BLaER1 treated with 17β-estradiol and CSF1 and Interleukin-3, amounts not matched to agents 10 nM and 100 nM (cell line): ENCODE results near the gene OXA1L.
A peak's percentile ranks its signal among the peaks of the same experiment; 100 is the strongest.

Experiments
- H3K27ac ChIP-seq, 11 experiments: shearing (Covaris generic); formaldehyde crosslinking; 2 replicates each; pipeline ENCODE4 v1.8.1; 2022
- H3K27me3 ChIP-seq, 11 experiments: shearing (Covaris generic); formaldehyde crosslinking; 2 replicates each; pipeline ENCODE4 v1.8.1; 2022
- H3K36me3 ChIP-seq, 11 experiments: shearing (Covaris generic); formaldehyde crosslinking; 2 replicates each; pipeline ENCODE4 v1.8.1; 2022
- H3K4me1 ChIP-seq, 10 experiments: shearing (Covaris generic); formaldehyde crosslinking; 2 replicates each; pipeline ENCODE4 v1.8.1; 2022
- H3K4me2 ChIP-seq, 11 experiments: shearing (Covaris generic); formaldehyde crosslinking; 2 replicates each; pipeline ENCODE4 v1.8.1; 2022
- H3K4me3 ChIP-seq, 10 experiments: shearing (Covaris generic); formaldehyde crosslinking; 2 replicates each; pipeline ENCODE4 v1.8.1; 2022
- H3K9ac ChIP-seq, 11 experiments: shearing (Covaris generic); formaldehyde crosslinking; 2 replicates each; pipeline ENCODE4 v1.8.1; 2022
- H3K9me3 ChIP-seq, 11 experiments: shearing (Covaris generic); formaldehyde crosslinking; replicated peaks in 1 of 11; 2 replicates each; pipeline ENCODE4 v1.8.1; 2022
- H4K20me1 ChIP-seq, 11 experiments: shearing (Covaris generic); formaldehyde crosslinking; 2 replicates each; pipeline ENCODE4 v1.8.1; 2022
- Cebpa-rat ChIP-seq, 11 experiments: shearing (Covaris generic); IDR thresholded peaks; 2 replicates each; pipeline ENCODE4 v1.8.1; 2022

OXA1L gene

DNA sequence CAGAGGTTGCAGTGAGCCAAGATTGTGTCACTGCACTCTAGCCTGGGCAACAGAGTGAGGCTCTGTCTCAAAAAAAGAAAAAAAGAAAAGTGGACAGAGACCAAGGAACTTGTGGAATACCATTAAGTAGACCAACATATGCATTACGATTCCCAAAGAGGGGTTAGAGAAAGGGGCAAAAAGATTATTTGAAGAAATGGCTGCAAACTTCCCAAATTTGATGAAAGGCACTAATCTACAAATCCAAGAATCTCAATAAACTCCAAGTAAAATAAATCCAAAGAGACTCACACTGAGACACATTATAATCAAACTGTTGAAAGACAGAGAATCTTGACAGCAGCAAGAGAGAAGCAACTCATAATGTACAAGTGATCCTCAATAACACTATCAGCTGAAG, 4.8 kb upstream of the OXA1L start:
- Histone ChIP-seq H3K27ac (no peak overlapping the region), H3K4me3 (no peak overlapping the region)
- TF ChIP-seq Cebpa-rat (IDR thresholded peaks at IDR 0.05) = no peak

DNA sequence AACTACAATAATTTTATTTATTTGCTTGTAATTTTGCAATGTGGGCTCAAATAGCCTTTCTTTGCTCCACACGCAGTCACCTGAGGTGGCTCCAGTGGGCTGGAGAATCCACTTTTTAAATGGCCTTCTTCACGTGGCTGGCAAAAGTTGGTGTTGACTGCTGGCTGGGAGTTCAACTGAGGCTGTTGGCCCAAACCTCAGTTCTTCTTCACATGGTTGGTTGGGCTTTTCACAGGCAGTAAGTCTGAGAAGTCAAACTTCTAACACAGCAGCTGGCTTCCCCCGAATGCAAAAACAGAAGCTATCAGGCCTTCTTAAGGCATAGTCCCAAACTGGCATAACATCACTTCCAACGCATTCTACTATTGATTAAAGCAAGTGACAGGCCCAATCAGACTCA, 2.1 kb upstream of the OXA1L start:
- Histone ChIP-seq H3K4me1 (peaks cover 22 to 32% (median 26%) of the 10 kb centered on the region in 10 experiments), H3K36me3 (peaks cover 15 to 22% (median 17%) of the 10 kb centered on the region in 11 experiments; a peak in 21 of 22 replicates), H3K27me3 (no peaks in the 10 kb centered on the region), H3K4me2 (no peak overlapping the region), H3K9ac (no peak overlapping the region), H3K27ac (no peak overlapping the region), H3K4me3 (no peak overlapping the region), H4K20me1 (peaks cover 0 to 16% (median 10%) of the 10 kb centered on the region in 11 experiments; a peak in 8 of 22 replicates), H3K9me3 (peaks cover 12 to 27% (median 23%) of the 10 kb centered on the region in 11 experiments)
- TF ChIP-seq Cebpa-rat (IDR thresholded peaks at IDR 0.05) = no peak

More for the DNA sequence above, 4.8 kb upstream of the OXA1L start:
- Histone ChIP-seq H3K4me2 (no peak overlapping the region), H4K20me1 (no peaks in the 10 kb centered on the region), H3K4me1 (peaks cover 5 to 12% (median 8%) of the 10 kb centered on the region in 10 experiments; a peak in 15 of 20 replicates), H3K27me3 (no peaks in the 10 kb centered on the region), H3K9me3 (peaks cover 12 to 27% (median 23%) of the 10 kb centered on the region in 11 experiments), H3K36me3 (peaks cover 0 to 6% (median 0%) of the 10 kb centered on the region in 11 experiments; a peak in 3 of 22 replicates), H3K9ac (no peak overlapping the region)

DNA sequence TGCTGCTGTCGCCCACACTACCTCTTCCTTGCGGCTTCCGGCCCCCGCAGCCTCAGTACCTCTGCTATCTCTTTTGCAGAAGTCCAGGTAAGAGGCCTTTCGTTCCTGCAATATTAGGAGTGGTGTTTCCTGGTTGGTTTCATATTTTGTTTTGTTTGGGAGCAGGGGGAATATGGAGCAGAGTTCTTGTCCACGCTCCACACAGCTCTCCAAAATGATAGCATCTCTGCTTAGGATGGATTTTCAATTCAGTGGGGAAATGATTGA, 768 bp downstream of the OXA1L start:
- H3K4me3 ChIP-seq = peak overlapping the region; percentile 84 to 98 (median 92)
- no peak for TF ChIP-seq Cebpa-rat (IDR thresholded peaks at IDR 0.05)

DNA sequence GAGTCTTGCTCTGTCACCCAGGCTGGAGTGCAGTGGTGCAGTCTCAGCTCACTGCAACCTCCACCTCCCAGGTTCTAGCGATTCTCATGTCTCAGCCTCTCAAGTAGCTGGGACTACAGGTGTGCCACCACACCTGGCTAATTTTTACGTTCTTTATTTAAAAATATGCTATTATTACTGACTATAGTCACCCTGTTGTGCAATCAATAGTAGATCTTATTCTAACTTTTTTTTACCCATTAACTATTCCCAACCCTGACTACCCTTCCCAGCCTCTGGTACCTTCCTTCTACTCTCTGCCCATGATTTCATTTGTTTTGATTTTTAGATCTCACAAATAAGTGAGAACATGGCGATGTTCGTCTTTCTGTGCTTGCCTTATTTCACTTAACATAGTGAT, 2.5 kb downstream of the OXA1L start:
- H3K27me3 ChIP-seq = no peaks in the 10 kb centered on the region
- peaks cover 58 to 63% (median 62%) of the 10 kb centered on the region in 11 experiments for H3K36me3 ChIP-seq
- peak overlapping the region in 2 of 11 experiments; percentile 8 to 50; a peak in 1 of 22 replicates for H3K9ac ChIP-seq
- H3K9me3 ChIP-seq = no peaks in the 10 kb centered on the region
- H3K4me2 ChIP-seq = peak overlapping the region in 5 of 11 experiments; percentile 87 to 99 (median 94); a peak in 6 of 22 replicates
- H3K27ac ChIP-seq = peak overlapping the region in 1 of 11 experiments; percentile 13; a peak in 1 of 22 replicates
- peaks cover 22 to 54% (median 26%) of the 10 kb centered on the region in 10 experiments for H3K4me1 ChIP-seq
- H4K20me1 ChIP-seq = peaks cover 0 to 38% (median 15%) of the 10 kb centered on the region in 11 experiments; a peak in 9 of 22 replicates
- H3K4me3 ChIP-seq = no peak overlapping the region
- TF ChIP-seq Cebpa-rat (IDR thresholded peaks at IDR 0.05) = peak in 2 of 11 experiments; percentile 29 to 31; a peak in 2 of 22 replicates

More for the DNA sequence above, 768 bp downstream of the OXA1L start:
- H4K20me1 ChIP-seq = peaks cover 0 to 24% (median 11%) of the 10 kb centered on the region in 11 experiments; a peak in 8 of 22 replicates
- peak overlapping the region; percentile 81 to 98 (median 91) for H3K27ac ChIP-seq
- H3K4me1 ChIP-seq = peaks cover 22 to 46% (median 26%) of the 10 kb centered on the region in 10 experiments
- H3K4me2 ChIP-seq = peak overlapping the region; percentile 87 to 99 (median 95)
- no peaks in the 10 kb centered on the region for H3K27me3 ChIP-seq
- H3K9ac ChIP-seq = peak overlapping the region; percentile 89 to 96 (median 91)
- peaks cover 2 to 12% (median 5%) of the 10 kb centered on the region in 11 experiments; a peak in 21 of 22 replicates for H3K9me3 ChIP-seq
- H3K36me3 ChIP-seq = peaks cover 43 to 48% (median 45%) of the 10 kb centered on the region in 11 experiments

DNA sequence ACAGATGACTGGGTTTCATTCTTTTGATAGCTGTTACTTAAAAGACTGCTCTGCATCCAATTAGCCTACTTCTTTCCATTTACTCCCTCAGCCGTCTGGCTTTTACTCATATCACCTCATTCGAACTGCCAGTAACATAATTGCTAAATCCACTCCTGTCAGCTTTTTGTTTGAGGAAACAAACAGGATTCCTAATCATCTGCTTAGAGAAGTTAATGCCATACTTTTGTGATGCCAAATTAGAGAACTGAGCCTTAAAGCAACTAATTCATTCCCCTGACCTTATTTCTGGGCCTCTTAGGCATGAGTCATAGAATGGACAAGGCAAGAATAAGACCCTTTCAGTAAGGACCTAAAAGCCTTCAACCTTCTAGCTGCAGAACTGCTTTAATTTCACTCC, 2.9 kb downstream of the OXA1L start:
- Histone ChIP-seq H3K27me3 (no peaks in the 10 kb centered on the region), H3K4me1 (peaks cover 22 to 54% (median 26%) of the 10 kb centered on the region in 10 experiments), H3K4me3 (no peak overlapping the region), H3K9ac (peak overlapping the region in 2 of 11 experiments; percentile 8 to 50; a peak in 2 of 22 replicates), H3K36me3 (peaks cover 62 to 67% (median 66%) of the 10 kb centered on the region in 11 experiments), H3K4me2 (peak overlapping the region in 3 of 11 experiments; percentile 87 to 99 (median 91); a peak in 5 of 22 replicates), H3K27ac (peak overlapping the region in 1 of 11 experiments; percentile 13; a peak in 1 of 22 replicates), H3K9me3 (no peaks in the 10 kb centered on the region), H4K20me1 (peaks cover 0 to 43% (median 15%) of the 10 kb centered on the region in 11 experiments; a peak in 9 of 22 replicates)
- TF ChIP-seq Cebpa-rat (IDR thresholded peaks at IDR 0.05) = no peak

DNA sequence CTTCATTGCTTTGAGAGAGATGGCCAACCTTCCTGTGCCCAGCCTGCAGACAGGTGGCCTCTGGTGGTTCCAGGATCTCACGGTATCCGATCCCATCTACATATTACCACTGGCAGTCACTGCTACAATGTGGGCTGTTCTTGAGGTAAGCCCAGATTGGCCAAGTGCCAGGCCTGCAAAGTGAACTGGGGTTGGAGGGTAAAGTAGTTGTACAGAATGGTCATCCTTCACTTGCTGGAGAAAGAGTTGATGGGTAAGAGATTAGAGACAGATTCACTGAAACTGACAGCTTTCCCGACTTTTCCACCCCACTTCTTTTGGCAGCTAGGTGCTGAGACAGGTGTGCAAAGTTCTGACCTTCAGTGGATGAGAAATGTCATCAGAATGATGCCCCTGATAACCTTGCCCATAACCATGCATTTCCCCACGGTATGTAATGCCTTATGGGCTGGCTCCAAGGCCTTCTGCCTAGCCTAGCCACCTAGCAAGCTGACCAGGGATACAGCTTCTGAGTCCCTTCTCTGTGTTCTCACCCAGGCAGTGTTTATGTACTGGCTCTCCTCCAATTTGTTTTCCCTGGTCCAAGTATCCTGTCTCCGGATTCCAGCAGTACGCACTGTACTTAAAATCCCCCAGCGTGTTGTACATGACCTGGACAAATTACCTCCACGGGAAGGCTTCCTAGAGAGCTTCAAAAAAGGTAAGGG, 4.1 kb downstream of the OXA1L start:
- Histone ChIP-seq H3K4me1 (peaks cover 21 to 47% (median 25%) of the 10 kb centered on the region in 10 experiments), H3K27ac (no peak overlapping the region), H3K27me3 (no peaks in the 10 kb centered on the region), H3K4me2 (no peak overlapping the region), H4K20me1 (peaks cover 0 to 44% (median 15%) of the 10 kb centered on the region in 11 experiments; a peak in 9 of 22 replicates), H3K9ac (no peak overlapping the region), H3K4me3 (no peak overlapping the region), H3K36me3 (peaks cover 75 to 80% (median 79%) of the 10 kb centered on the region in 11 experiments), H3K9me3 (no peaks in the 10 kb centered on the region; a peak in 1 of 22 replicates)
- no peak for TF ChIP-seq Cebpa-rat (IDR thresholded peaks at IDR 0.05)

DNA sequence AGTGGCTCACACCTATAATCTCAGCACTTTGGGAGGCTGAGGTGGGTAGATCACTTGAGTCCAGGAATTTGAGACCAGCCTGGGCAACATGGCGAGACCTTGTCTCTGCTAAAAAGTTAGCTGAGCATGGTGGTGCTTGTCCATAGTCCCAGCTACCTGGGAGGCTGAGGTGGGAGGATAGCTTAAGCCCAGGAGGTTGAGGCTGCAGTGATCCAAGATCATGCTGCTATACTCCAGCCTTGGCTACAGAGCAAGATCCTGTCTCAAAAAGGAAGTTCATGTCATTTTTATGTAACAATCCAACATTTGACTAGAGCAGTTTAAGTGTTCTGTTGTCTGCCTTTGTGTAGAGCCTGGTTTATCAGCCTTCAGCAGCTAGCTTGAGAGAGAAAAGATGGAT, 6.2 kb downstream of the OXA1L start:
- H3K9me3 ChIP-seq = peaks cover 0 to 13% (median 0%) of the 10 kb centered on the region in 11 experiments; a peak in 3 of 22 replicates
- no peak overlapping the region for H3K4me3 ChIP-seq
- peaks cover 8 to 41% (median 16%) of the 10 kb centered on the region in 10 experiments for H3K4me1 ChIP-seq
- no peak overlapping the region; a peak in 1 of 22 replicates for H3K27ac ChIP-seq
- H3K4me2 ChIP-seq = no peak overlapping the region
- H3K36me3 ChIP-seq = peaks cover 81 to 100% (median 88%) of the 10 kb centered on the region in 11 experiments
- no peak overlapping the region for H3K9ac ChIP-seq
- peaks cover 0 to 43% (median 14%) of the 10 kb centered on the region in 11 experiments; a peak in 9 of 22 replicates for H4K20me1 ChIP-seq
- no peak for TF ChIP-seq Cebpa-rat (IDR thresholded peaks at IDR 0.05)
- H3K27me3 ChIP-seq = no peaks in the 10 kb centered on the region

DNA sequence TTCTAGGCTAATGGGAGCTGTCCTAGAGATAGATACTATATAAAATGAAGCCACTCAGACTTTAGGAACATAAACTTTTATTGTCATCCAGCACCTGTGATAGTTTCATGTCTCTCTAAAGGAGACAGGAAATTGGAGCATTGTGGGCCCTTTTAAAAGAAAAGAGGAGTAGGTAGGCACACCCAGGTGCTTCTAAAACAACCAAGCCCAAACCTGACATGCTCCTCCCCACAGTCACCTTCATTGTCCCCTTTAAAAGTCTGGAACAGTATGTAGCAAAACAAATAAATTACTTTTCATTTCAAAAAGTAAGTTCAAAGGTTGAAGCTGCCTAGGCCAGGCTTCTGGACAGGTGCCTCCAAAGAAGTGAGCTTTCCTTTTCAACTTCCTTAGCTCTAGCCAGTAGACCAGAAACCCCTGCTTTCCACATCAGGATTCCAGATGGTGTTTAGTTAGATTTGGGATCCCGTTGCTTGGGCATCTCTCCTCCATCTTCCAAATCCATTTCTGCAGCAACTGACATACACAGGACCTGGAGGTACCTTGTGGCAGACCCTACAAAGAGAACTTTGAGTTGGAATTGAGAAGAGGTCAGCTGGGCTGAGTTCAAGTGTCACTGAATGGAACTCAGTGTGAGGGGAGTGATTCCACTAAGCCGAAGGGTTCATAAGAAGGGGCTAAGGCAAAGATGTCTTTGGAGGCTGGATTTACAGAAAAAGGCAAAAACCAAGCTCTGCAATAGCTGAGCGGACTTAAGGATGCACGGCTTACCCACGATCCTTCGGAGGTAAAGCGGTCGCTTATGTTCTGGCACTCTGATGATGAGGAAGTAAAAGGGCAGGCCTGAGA, 6.9 kb downstream of the OXA1L start:
- no peak for TF ChIP-seq Cebpa-rat (IDR thresholded peaks at IDR 0.05)
- H3K27ac ChIP-seq = no peak overlapping the region
- peaks cover 2 to 41% (median 10%) of the 10 kb centered on the region in 10 experiments; a peak in 19 of 20 replicates for H3K4me1 ChIP-seq

More for the DNA sequence above, 6.9 kb downstream of the OXA1L start:
- Histone ChIP-seq H3K9me3 (peaks cover 0 to 13% (median 0%) of the 10 kb centered on the region in 11 experiments; a peak in 3 of 22 replicates), H3K4me3 (no peak overlapping the region), H3K9ac (no peak overlapping the region), H3K36me3 (peaks cover 75 to 100% (median 81%) of the 10 kb centered on the region in 11 experiments), H3K4me2 (no peak overlapping the region), H4K20me1 (peaks cover 0 to 37% (median 8%) of the 10 kb centered on the region in 11 experiments; a peak in 8 of 22 replicates), H3K27me3 (no peaks in the 10 kb centered on the region)
